KMS-11 (cell line): Measurements from ENCODE around the gene AIDA.
A peak's percentile ranks its signal among the peaks of the same experiment; 100 is the strongest.

Experiments used
- H2AFZ ChIP-seq: fragments of 200-600 bp; sonication (generic); 2 replicates; pipeline ENCODE4 v1.6.1; 2016; ENCODE audit warnings: antibody characterized with exemption, mixed run types, low read depth
- H3K27ac ChIP-seq: fragments of 200-600 bp; sonication (generic); 2 replicates; pipeline ENCODE4 v1.6.1; 2016; ENCODE audit warnings: mild to moderate bottlenecking, mixed run types
- H3K27me3 ChIP-seq: fragments of 200-600 bp; sonication (generic); 2 replicates; pipeline ENCODE4 v1.6.1; 2017; ENCODE audit warnings: mild to moderate bottlenecking, low read depth, mixed run types, moderate library complexity; ENCODE audit not compliant: insufficient read depth
- H3K36me3 ChIP-seq: fragments of 200-600 bp; sonication (generic); 2 replicates; pipeline ENCODE4 v1.6.1; 2017; ENCODE audit warnings: mild to moderate bottlenecking, mixed run types; ENCODE audit not compliant: insufficient read depth
- H3K4me1 ChIP-seq: fragments of 200-600 bp; sonication (generic); 2 replicates; pipeline ENCODE4 v1.6.1; 2016; ENCODE audit warnings: mild to moderate bottlenecking, low read depth, mixed run types; ENCODE audit not compliant: poor library complexity, severe bottlenecking
- H3K4me2 ChIP-seq: fragments of 200-600 bp; sonication (generic); 2 replicates; pipeline ENCODE4 v1.7.0; 2016; ENCODE audit warnings: mild to moderate bottlenecking, mixed run types
- H3K4me3 ChIP-seq: fragments of 200-600 bp; sonication (generic); IDR thresholded peaks from 2 replicates; pipeline ENCODE4 v1.6.1; 2017; ENCODE audit warnings: low read depth, low read length, mixed read lengths; ENCODE audit not compliant: insufficient read depth
- H3K79me2 ChIP-seq: fragments of 200-600 bp; sonication (generic); 2 replicates; pipeline ENCODE4 v1.6.1; 2016; ENCODE audit warnings: low read depth, mixed run types; ENCODE audit not compliant: insufficient read depth
- H3K9ac ChIP-seq: fragments of 200-600 bp; sonication (generic); 2 replicates; pipeline ENCODE4 v1.6.1; 2016; ENCODE audit warnings: mild to moderate bottlenecking, mixed run types
- H4K20me1 ChIP-seq: fragments of 200-600 bp; sonication (generic); 2 replicates; pipeline ENCODE4 v1.6.1; 2016; ENCODE audit warnings: mild to moderate bottlenecking, mixed run types; ENCODE audit not compliant: insufficient read depth
- CTCF ChIP-seq: fragments of 200-600 bp; sonication (generic); conservative IDR thresholded peaks from 2 replicates; pipeline ENCODE4 v1.6.1; 2017; ENCODE audit warnings: low read depth, mild to moderate bottlenecking, antibody characterized with exemption, low read length, moderate library complexity, mixed read lengths

Gene AIDA

GRCh38 chr1:222712253-222713090 lies at the start of gene AIDA, which contains the start of gene BROX:
TSS of gene AIDA (minus strand) at chr1:222712491. CDS start at chr1:222712317, 174 bp downstream.
TSS of gene BROX (plus strand) at chr1:222712564. CDS start at chr1:222715700, 3,136 bp downstream.
- H3K79me2 ChIP-seq, result peaks cover 41% of the 10 kb centered on the region
- TF ChIP-seq CTCF, result no peak

GRCh38 chr1:222761083-222761482 lies 48.8 kb upstream of the AIDA start:
- Histone ChIP-seq H3K36me3 (no peaks in the 10 kb centered on the region), H3K4me1 (no peaks in the 10 kb centered on the region), H3K9ac (no peak overlapping the region), H3K4me2 (no peak overlapping the region), H3K79me2 (no peaks in the 10 kb centered on the region), H3K27ac (no peak overlapping the region), H3K4me3 (no peak overlapping the region), H4K20me1 (no peaks in the 10 kb centered on the region), H3K27me3 (no peaks in the 10 kb centered on the region), H2AFZ (no peak overlapping the region)
- no peak for TF ChIP-seq CTCF

More at GRCh38 chr1:222712253-222713090, at the start of gene AIDA, which contains the start of gene BROX:
- Histone ChIP-seq H3K27ac (peak within 1 kb of the TSS; percentile 80), H3K4me3 (peak within 1 kb of the TSS; percentile 93), H3K36me3 (no peaks in the 10 kb centered on the region), H4K20me1 (no peaks in the 10 kb centered on the region), H3K4me1 (peaks cover 16% of the 10 kb centered on the region), H2AFZ (peak within 1 kb of the TSS; percentile 92), H3K4me2 (peak within 1 kb of the TSS; percentile 82), H3K9ac (peak within 1 kb of the TSS; percentile 75), H3K27me3 (no peaks in the 10 kb centered on the region)

GRCh38 chr1:222759451-222760035 lies 47.3 kb upstream of the AIDA start:
- no peak overlapping the region for H3K9ac ChIP-seq
- no peak overlapping the region for H3K4me2 ChIP-seq
- TF ChIP-seq CTCF, result no peak
- no peak overlapping the region for H3K4me3 ChIP-seq
- no peak overlapping the region for H3K27ac ChIP-seq
- H2AFZ ChIP-seq, result no peak overlapping the region
- no peaks in the 10 kb centered on the region for H3K27me3 ChIP-seq
- no peaks in the 10 kb centered on the region for H3K4me1 ChIP-seq
- no peaks in the 10 kb centered on the region for H4K20me1 ChIP-seq
- no peaks in the 10 kb centered on the region for H3K36me3 ChIP-seq
- no peaks in the 10 kb centered on the region for H3K79me2 ChIP-seq

- Histone ChIP-seq H3K4me1 (no peaks in the 10 kb centered on the region), H3K4me3 (no peak overlapping the region), H2AFZ (no peak overlapping the region), H3K27ac (no peak overlapping the region), H3K4me2 (no peak overlapping the region), H3K27me3 (no peaks in the 10 kb centered on the region), H3K79me2 (no peaks in the 10 kb centered on the region), H3K36me3 (no peaks in the 10 kb centered on the region), H3K9ac (no peak overlapping the region), H4K20me1 (no peaks in the 10 kb centered on the region)
- no peak for TF ChIP-seq CTCF
These were observed 45.5 kb upstream of the AIDA start for GRCh38 chr1:222757646-222758268.
